Fibroblast of skin of left quadriceps (primary cell): ENCODE results near the gene SHQ1.
A peak's percentile ranks its signal among the peaks of the same experiment; 100 is the strongest.

Experiments used
- DNase-seq, 2 experiments: peaks; one replicate each; pipeline ENCODE4 v3.0.0-alpha.2; 2013; ENCODE audit warnings: low read depth in 2 of 2

SHQ1 gene

DNA sequence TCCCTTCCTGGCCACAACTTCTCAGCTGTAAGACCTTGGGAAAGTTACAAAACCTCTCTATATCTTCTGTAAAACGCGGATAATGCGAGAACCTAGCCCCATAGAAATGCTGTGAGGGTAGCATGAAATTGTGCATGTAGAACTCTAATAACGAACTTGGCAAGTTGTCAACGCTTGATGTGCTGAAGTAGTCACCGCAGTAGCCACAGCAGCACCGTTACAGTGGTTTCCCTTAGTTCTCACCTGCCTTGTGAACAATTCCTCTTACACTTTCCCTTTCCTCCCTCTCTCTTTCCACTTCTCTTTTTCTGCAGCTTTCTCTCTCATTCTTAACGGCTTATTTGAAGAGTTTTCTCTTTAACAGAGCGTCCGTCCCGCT is 447 bp upstream of the SHQ1 start:
- DNase-seq = no peak

- DNase-seq = no peak
Observed at GRCh38 chr3:72847282-72847681, 963 bp downstream of the SHQ1 start.

DNA sequence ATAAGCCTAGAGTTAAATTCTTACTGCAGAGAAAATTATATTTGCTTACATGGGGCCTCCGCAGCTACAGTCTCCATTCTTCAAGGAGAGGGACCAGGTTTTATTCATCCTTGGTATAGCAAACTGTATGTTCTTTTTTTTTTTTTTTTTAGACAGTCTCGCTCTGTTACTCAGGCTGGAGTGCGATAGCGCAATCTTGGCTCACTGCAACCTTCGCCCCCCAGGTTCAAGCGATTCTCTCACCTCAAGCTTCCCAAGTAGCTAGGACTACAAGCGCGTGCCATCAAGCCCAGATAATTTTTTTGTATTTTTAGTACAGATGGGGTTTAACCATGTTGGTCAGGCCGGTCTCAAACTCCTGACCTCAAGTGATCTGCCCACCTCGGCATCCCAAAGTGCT is 2.1 kb downstream of the SHQ1 start:
- no peak for DNase-seq

DNA sequence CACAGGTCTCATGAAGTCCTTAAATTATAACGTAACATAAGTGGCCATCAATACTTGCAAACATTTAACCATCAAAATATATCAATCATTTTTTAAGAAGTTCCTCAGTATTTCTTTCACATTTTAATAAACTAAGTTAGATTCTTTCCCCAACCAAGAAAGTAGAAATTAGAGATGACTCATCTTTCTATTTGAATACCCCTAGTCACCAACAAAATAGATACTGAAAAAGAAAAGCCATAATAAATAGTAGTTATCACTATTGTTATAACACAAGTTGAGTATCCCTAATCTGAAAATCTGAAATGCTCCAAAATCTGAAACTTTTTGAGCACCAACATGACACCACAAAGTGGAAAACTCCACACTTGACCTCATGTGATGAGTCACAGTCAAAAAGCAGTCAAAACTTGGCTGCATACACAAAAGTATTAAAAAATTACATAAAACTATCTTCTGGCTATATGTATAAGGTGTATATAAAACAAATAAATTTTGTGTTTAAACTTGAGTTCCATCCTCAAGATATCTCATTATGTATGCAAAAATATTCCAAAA is 3.7 kb downstream of the SHQ1 start:
- DNase-seq = no peak

DNA sequence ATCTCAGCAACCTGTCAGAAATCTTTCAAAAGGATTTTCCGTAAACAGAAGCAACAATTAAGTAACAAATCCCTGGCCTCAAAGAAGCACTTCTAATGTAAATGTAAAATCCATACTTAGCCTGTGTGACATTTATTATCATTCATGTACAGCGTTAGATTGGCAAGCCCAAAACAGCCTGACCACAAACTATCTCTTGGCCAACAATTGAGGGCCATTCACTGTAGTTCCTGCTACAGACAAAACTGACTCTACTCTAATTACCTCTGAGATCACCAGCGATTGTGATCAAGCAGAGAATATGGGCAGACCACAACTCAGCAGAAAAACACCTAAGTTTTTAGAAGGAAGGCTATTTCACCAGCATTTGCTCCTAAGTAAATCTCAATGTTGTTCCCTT is 9.2 kb downstream of the SHQ1 start:
- no peak for DNase-seq

- DNase-seq = no peak
Observed at GRCh38 chr3:72836923-72837322, 11.3 kb downstream of the SHQ1 start.

DNA sequence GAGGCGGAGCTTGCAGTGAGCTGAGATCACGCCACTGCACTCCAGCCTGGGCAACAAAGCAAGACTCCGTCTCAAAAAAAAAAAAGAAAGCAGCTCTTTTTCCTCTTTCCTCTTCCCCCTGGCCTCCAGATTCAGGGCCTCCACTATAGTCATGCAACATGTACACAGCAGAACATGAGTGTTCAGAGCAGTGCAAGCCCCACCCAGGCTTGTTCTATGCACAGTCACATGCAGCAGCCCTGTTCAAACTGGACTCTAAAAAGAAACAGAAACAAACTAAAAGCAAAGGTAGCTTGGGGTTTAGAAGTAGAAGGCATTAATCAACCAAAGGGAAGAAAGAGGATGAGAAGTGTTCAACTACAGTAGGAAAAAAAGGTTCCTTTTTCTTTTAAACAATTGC is 11.8 kb downstream of the SHQ1 start:
- DNase-seq = no peak

DNA sequence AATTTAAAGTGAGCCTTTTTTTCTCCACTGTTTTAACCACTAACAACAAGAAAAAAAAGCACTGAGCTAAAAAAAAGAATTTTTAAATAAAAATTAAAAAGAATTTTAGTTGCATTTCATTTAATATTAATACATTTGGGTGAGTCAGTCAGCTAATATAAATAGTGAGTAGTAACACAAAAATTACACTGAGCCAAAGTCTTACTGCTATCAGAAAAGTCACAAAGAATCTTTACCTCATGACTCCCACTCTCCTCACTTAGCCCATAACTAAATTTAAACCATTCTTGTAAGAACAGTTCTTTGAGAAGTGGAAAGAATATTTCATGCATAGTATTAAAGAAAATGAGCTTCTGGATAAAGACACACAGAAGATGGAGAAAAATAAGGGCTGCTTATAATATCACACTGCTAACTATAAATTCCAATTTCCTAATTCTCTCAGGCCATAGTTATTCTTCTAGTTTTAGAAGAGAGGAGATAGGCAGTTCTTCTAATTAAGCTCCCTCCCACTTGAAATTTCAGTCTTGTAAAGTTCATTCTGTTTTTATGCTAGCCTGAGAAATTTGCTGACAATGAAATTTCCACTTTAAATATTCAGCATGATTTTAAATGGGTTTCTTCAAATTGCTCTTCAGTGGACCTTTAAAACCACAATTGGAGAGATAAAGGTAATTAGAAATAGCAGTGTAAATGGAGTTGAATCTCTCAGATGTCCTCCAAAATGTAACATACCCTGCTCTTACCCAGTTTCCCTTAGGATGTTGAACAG is 17.6 kb downstream of the SHQ1 start:
- no peak for DNase-seq

GRCh38 chr3:72829701-72830100 is 18.5 kb downstream of the SHQ1 start:
- no peak for DNase-seq

GRCh38 chr3:72821161-72821781 is 27.0 kb downstream of the SHQ1 start:
- peak; percentile 46 to 57 for DNase-seq

GRCh38 chr3:72820415-72820814 is 27.8 kb downstream of the SHQ1 start:
- DNase-seq = peak; percentile 62

GRCh38 chr3:72818905-72819304 is 29.3 kb downstream of the SHQ1 start:
- no peak for DNase-seq

- DNase-seq = no peak
Observed at GRCh38 chr3:72818092-72818773, 30.0 kb downstream of the SHQ1 start.

GRCh38 chr3:72816862-72817355 is 31.3 kb downstream of the SHQ1 start:
- no peak for DNase-seq

- no peak for DNase-seq
Observed at GRCh38 chr3:72814308-72814707, 33.9 kb downstream of the SHQ1 start.

DNA sequence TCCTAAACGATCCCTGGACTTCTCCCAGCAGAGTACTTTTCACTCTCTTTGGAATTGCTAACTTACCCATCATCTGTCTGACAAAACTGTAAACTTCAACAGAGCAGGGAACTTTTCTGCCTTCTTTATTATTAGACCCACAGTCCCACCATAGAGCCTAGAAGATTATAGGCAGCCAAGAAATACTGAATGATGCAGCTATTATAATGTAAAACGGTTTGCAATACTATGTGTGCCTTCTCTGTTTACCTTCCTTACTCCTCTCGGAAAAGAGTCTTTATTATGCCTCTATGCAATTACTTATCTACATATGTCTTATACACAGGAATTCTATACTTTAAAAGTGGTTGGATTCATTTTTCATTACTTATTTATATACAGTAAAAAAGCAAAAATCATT is 36.0 kb downstream of the SHQ1 start:
- no peak for DNase-seq

GRCh38 chr3:72811571-72811970 is 36.7 kb downstream of the SHQ1 start:
- no peak for DNase-seq

DNA sequence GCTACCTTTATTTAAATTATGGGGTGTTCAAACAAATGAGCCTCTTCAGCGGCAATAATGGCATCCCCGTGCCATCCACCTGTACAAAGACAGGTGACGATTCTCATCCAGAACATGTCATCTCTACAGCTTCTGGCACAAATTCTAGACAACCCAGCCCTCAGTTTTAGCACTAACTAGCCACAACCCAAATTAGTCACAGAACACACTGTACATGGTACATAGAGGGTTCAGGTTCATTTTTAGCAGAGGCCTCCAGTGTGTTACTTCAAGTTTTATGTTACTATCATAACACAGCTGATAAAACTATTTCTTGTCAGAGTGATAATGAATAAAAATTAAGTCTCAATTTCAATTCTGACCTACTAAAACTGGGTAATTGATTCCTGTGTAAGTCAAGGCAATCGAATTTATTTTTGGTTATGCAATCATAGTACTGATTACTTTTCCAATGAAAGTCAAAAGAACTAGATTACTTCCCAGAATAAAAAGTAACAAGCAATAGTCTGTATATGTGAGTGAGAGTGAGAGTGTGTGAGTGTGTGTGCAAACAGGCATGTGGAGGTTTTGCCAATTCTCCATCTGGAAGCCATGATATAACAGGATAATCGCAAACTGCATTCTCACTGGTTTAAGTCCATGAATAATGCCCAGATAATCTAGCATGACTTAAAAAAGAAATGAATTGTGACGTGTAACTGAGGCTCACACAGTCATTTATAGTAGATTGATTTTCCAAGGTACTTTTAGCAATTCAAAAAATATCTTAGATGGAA is 37.4 kb downstream of the SHQ1 start:
- DNase-seq = no peak

- DNase-seq = no peak
Observed at GRCh38 chr3:72810063-72810462, 38.2 kb downstream of the SHQ1 start.

GRCh38 chr3:72804361-72804760 is 43.9 kb downstream of the SHQ1 start:
- no peak for DNase-seq

DNA sequence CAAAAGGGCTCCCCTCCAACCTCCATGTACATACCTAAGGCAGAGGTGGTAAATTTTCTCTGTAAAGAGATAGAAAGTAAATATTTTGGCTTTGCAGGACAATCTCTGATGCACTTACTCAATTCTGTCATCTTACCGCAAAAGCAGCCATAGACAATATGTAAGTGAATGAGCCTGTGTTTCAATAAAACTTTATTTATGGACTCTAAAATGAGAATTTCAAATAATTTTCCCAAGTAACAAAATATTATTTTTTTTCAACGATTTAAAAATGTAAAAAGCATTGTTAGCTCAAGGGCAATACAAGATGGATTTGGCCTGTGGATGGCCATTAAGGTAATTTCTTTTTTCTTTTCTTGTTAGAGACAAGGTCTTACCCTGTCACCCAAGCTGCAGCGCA is 44.7 kb downstream of the SHQ1 start:
- no peak for DNase-seq

DNA sequence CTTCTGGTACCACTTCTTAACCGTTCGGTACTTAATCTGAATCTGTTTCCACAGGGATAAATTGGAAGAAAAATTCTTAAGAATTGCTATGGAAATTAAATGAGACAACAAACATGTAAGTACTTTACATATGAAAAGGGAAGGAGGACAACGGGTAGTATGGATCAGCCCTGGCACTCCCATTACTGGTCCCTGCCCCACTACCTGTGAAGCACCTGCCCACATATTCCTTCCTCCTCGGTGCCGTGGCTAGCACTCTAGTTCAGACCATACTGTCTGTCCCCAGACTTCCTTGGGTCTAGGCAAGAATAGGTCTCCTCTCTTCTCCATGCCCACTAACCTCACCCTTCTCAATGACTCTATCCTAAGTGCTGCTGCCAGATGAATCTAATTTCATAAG is 46.2 kb downstream of the SHQ1 start:
- DNase-seq = no peak
